HG03378 (cell line): ENCODE measurements around the gene WDFY2.

Source experiments
- ATAC-seq: cut with Tn5 transposase; IDR thresholded peaks from one replicate; pipeline ENCODE4 v1.9.1; 2021; ENCODE audit warnings: mild to moderate bottlenecking, moderate library complexity; ENCODE audit not compliant: unreplicated experiment

The WDFY2 gene

GRCh38 chr13:51764184-51765141, 180.2 kb downstream of the WDFY2 start:
- peak; percentile 91 for ATAC-seq

GRCh38 chr13:51765142-51765515, 180.9 kb downstream of the WDFY2 start:
- ATAC-seq: no peak

DNA sequence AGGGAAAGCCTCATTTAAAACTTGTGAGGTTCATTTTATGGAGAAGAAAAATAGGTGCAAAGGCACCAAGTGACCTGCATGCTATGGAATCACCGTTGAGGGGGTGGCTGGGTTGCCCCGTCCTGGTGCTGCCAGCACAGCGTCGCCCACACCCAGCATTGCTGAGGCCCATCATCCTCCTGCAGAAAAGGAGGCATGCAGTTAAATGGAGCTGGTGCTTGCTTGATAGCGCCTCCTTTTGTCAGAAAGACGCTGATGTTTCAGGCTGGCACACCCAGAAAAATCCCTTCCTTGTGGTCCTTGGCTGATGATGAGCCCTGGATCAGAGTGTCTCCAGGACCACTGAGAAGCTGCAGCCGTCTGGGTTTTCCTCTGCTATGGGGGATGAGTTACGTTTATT, 182.8 kb downstream of the WDFY2 start:
- no peak for ATAC-seq

- ATAC-seq: no peak
Observed at GRCh38 chr13:51768378-51768921, 184.2 kb downstream of the WDFY2 start.

- ATAC-seq: no peak
Observed at GRCh38 chr13:51768976-51769375, 184.7 kb downstream of the WDFY2 start.

DNA sequence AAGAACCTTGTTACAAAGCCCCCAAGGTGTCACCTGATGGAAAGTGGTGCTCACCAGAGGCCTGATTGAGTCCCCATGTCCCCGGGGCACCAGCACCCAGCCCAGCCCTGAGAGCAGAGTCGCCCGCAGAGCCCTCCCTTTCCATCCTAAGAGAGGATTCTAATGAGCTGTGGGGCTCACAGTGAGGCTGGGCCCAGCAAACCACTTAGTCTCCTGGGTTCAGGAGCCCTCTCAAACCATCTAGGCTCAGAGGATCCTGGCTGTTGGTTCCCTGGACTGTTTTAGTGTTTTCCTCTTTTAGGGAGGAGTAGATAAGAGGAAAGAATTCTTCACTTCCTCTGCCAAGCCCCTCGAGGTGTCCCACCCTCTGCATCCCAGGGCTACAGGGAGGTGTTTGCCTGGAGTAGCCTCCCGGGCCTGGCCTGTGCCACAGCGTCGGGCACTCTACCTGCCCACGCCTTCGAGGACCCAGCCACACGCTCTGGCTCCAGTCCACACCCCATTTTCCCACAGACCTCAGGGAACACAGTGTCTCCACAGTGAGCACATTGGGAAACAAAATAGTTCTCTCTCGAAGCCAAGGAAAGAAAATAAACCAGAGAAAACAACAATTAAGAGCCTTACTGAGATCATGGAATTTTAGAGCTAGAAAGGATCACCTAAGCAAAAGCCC, 185.3 kb downstream of the WDFY2 start:
- no peak for ATAC-seq

DNA sequence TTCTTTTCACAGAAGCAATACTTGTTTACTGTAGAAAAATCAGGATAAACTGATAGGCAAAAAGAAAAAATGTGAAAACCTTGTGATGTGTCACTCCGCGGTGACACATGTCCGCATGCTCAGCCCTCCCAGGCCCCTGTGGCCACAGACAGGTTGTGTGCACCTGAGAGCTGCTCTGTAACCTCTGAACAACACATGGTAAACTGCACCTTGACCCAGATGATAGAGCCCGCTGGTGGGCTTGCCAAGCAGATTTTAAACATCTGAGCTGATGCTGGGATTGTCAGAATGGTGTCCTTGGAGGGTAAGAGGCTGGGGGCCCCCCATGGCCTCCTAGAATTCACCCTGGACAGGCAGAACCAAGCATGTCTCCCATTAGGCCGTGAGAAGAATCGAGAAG, 185.9 kb downstream of the WDFY2 start:
- no peak for ATAC-seq

DNA sequence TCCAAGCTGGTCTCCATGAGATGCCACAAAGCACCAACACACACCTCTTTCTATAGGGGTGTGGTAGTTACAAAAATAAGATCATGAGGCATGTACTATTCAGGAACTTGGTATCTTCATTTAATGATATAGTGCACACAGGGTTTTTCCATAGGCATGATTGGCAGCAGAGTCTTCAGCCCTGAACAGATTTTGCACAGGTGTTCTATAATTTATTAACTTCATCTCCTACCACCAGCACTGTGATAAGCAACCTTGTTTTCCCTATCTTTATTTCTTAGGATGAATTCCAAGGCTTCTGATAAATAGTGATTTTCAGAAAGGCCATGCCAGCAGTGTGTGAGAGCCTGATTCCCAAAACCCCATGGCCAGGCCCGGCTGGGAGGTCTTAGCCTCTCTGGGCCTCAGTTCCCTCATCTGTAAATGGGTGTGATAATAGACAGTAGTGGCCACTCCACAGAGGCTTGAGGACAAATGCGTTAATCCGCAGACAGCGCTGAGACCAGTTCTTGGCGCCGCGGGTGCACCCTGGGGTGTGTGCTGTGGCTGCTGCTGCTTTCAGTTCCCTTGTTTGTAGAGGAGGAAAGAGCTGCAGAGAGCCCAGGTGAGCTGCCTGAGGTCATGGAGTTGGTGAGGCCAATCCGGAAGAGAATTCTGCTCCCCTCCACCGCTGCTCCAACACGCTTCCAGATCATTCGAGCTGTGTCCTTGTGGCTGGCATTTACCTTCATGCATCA, 186.6 kb downstream of the WDFY2 start:
- ATAC-seq: no peak

GRCh38 chr13:51771418-51772104, 187.3 kb downstream of the WDFY2 start:
- no peak for ATAC-seq

DNA sequence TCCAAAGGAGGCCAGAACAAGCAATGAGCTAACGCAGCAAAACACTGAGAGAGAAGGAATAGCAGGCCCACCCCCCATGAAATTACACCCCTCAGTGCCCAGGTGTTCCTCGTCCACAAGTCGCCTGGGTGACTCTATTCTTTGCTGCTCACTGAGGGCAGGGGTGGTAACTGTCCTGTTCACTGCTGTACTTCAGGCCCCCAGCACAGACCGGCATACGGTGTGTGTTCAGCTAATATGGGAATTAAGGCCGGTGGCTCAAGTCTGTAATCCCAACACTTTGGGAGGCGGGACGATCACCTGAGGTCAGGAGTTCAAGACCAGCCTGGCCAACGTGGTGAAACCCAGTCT, 187.8 kb downstream of the WDFY2 start:
- no peak for ATAC-seq

- no peak for ATAC-seq
Observed at GRCh38 chr13:51772781-51773180, 188.5 kb downstream of the WDFY2 start.

DNA sequence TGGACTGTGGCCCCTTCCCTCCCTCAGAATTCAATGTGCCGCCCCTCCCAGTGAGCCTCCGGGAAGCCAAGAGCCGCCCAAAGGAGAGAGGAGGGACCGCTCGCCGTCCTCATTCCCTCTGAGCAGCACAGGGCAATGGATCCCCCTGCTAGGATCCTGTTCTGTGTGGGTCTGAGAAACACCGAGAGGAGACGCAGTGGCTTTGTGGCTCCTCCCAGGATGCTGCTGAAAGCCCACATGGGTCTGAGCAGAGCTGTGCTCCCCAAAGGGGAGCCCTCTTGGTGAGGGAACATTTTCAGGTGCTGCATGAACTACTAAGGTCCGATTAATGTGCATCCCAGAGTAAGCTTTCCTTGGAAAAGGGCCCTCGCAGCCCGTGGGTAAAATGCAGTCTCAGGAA, 189.3 kb downstream of the WDFY2 start:
- no peak for ATAC-seq

DNA sequence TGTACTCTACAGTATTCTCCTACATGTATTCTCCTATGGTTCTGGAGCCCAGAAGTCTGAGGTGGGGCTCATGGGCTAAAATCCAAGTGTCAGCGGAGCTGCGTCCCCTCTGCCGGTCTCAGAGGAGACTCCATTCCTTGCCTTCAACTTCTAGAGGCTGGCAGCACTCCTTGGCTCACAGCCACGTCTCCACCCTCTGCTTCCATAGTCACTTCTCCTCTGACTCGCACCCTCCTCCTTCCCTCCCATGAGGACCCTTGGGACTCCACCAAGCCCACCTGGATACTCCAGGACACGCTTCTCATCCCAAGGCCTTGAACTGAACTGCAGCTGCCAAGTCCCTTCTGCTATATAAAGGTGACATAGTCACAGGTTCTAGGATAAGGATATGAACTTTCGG, 191.9 kb downstream of the WDFY2 start:
- ATAC-seq: no peak

- no peak for ATAC-seq
Observed at GRCh38 chr13:51777921-51778320, 193.7 kb downstream of the WDFY2 start.

GRCh38 chr13:51778392-51778791, 194.1 kb downstream of the WDFY2 start:
- ATAC-seq: no peak

- no peak for ATAC-seq
Observed at GRCh38 chr13:51780099-51780498, 195.8 kb downstream of the WDFY2 start.

DNA sequence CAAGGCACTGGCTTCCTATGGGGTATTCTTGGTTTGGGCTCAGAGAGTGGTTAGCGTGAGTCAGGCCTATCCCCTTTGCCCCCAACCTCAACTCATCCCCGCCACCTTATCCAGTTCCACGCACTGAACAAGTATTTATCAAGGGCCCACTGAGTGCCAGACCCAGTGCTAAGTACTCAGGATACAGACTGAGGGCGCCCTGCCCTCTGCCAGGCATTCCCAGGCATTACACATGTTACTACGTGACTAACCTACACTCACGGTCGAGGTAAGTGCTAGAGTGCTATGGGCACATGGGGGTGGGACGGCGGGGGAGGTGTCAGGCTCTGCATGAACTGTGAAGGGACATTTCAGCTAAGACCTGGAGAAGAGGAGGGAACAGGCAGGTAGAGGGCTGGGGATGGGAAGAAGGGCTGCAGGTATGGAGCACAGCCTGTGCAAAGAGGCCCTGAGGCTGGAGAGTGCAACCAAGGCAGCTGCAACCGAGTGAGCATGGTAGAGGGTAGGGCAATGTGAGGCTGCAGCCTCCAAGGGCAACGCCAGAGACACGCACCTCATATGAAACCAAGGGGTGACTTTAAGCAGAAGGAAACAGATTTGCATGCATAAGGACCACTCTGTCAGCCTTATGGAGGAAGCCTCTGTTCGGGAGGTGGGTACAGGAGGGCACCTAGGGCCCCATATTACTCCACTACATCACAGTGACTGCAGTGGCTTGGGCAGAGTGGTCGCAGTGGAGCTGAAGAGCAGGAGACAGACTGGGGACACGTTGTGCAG, 197.2 kb downstream of the WDFY2 start:
- ATAC-seq: no peak

DNA sequence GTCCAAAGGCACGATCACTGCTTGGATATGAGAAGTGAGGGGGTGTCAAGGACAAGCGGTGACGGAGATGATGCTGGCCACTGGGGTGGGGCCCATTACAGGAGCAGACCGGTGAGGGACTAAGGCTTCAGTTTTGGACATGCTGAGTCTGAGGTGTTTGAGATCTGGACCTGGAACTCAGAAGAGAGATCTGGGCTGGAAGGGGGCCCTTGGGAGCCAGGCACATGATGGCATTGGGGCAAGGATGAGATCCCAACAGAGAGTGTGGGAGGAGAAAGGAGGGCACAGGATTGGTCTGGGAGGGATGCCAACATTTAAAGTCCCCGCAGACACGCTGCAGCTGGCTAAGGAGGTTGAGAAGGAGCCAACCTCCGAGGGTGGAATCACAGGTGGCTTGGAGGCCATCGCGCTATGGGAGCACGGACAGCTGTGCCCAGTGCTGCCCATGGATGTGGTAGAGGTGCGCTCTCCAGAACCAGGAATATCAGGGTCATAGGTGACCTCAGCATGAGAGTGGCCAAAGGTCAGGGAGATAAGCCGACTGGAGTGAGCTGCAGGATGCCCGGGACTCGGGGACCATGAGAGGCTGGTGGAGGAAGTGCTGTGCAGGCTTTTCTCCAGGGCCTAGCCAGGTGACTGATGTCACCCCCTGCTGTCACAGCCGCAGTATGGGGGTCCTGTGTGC, 197.9 kb downstream of the WDFY2 start:
- ATAC-seq: no peak

DNA sequence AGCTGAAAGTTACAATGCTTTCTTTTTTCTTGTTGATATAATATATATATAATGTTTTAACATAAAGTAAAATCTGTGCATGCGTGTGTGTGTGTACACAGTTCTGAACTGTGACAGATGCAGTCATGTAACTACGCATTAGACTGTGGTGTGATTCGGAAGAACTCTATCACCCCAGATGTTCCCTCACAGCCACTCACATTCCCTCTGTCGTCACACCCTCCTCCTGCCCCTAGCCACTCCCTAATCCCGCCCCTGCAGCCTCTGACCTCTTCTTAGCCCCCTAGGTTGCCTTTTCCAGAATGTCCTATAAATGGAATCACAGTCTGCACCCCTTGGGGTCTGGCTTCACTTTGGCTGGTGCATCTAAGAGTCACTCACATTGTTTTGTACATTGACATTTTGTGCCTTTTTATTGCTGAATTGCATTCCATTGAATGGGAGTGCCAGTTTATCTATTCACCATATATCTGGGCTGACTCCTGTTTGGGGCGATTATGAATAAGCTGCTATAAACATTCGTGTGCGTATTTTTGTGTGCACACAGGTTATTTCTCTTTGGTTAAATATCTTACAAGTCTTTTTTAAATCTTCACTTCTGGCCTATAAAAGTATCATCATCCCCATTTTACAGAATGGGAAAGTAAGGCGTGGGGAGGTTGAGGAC, 199.3 kb downstream of the WDFY2 start:
- ATAC-seq: no peak
